Hepatocyte (in vitro differentiated cells): ENCODE results near the gene DBH. TPM values are rescaled to one million over a fixed set of nuclear protein-coding genes. Genes with fewer than 3 reads are reported as not detected.

Source experiments
- DNase-seq: peaks from one replicate; pipeline ENCODE4 v3.0.0-alpha.2; 2016; ENCODE audit warnings: low spot score
- H2AFZ ChIP-seq: fragments of 200-600 bp; sonication (generic); 2 replicates; pipeline ENCODE4 v1.6.0; 2016; ENCODE audit warnings: antibody characterized with exemption, mild to moderate bottlenecking
- H3K27ac ChIP-seq: fragments of 200-600 bp; sonication (generic); 2 replicates; pipeline ENCODE4 v1.5.1; 2016; ENCODE audit warnings: mild to moderate bottlenecking
- H3K27me3 ChIP-seq: fragments of 200-600 bp; sonication (generic); 2 replicates; pipeline ENCODE4 v1.6.1; 2016
- H3K36me3 ChIP-seq: fragments of 200-600 bp; sonication (generic); replicated peaks from 2 replicates; pipeline ENCODE4 v1.5.1; 2016; ENCODE audit warnings: low read depth; ENCODE audit not compliant: insufficient read depth
- H3K4me1 ChIP-seq: fragments of 200-600 bp; sonication (generic); 2 replicates; pipeline ENCODE4 v1.5.1; 2016; ENCODE audit warnings: mild to moderate bottlenecking, moderate library complexity; ENCODE audit not compliant: insufficient read depth
- H3K4me2 ChIP-seq: fragments of 200-600 bp; sonication (generic); 2 replicates; pipeline ENCODE4 v1.6.0; 2016
- H3K4me3 ChIP-seq: fragments of 200-600 bp; sonication (generic); 2 replicates; pipeline ENCODE4 v1.5.1; 2016; ENCODE audit warnings: mild to moderate bottlenecking
- H3K79me2 ChIP-seq: fragments of 200-600 bp; sonication (generic); 2 replicates; pipeline ENCODE4 v1.6.0; 2017; ENCODE audit warnings: mild to moderate bottlenecking
- H3K9me2 ChIP-seq: fragments of 200-600 bp; sonication (generic); replicated peaks from 2 replicates; pipeline ENCODE4 v1.6.0; 2017; ENCODE audit warnings: mild to moderate bottlenecking; ENCODE audit not compliant: insufficient read depth
- H3K9me3 ChIP-seq: fragments of 200-600 bp; sonication (generic); 2 replicates; pipeline ENCODE4 v1.5.1; 2016; ENCODE audit warnings: low read depth, mild to moderate bottlenecking
- H4K20me1 ChIP-seq: fragments of 200-600 bp; sonication (generic); 2 replicates; pipeline ENCODE4 v1.6.0; 2016; ENCODE audit warnings: mild to moderate bottlenecking; ENCODE audit not compliant: insufficient read depth, poor library complexity, severe bottlenecking
- EZH2 ChIP-seq: fragments of 200-600 bp; sonication (generic); IDR thresholded peaks from 2 replicates; pipeline ENCODE4 v1.6.1; 2016; ENCODE audit warnings: antibody characterized with exemption, mild to moderate bottlenecking, borderline replicate concordance
- EZH2phosphoT487 ChIP-seq: fragments of 200-600 bp; sonication (generic); IDR thresholded peaks from one replicate; pipeline ENCODE4 v1.6.1; 2018; ENCODE audit warnings: antibody characterized with exemption, mild to moderate bottlenecking, low read depth, moderate library complexity; ENCODE audit not compliant: unreplicated experiment, severe bottlenecking
- WGBS: methylation state at CpG from one replicate; pipeline ENCODE4 v1.1.6; 2016; ENCODE audit warnings: low lambda C conversion rate; ENCODE audit errors: missing lambda C conversion rate; 5-methylcytosine and 5-hydroxymethylcytosine counted together
- polyA plus RNA-seq: library from polyadenylated mRNA; unstranded; fragments of >200 nt; fragmentation: Nextera tagmentation; extraction: Ambion mirVana; gene quantifications from 2 replicates; pipeline ENCODE4 v1.2.1, GENCODE V29; 2016
- total RNA-seq: library from RNA; depleted of rRNA; stranded (reverse); fragments of >200 nt; gene quantifications from 2 replicates; pipeline ENCODE4 v1.2.3, GENCODE V29; 2014
- TF ChIP-seq, protein P1 (sequence below): fragments of 200-600 bp; sonication (generic); IDR thresholded peaks from 2 replicates; pipeline ENCODE4 v1.5.1; 2016; ENCODE audit warnings: antibody characterized with exemption, mild to moderate bottlenecking; ENCODE audit not compliant: poor library complexity

DBH gene
- total and polyA plus RNA-seq, 2 experiments from 2014 or later = 0.44 TPM; not detected in 1

DNA sequence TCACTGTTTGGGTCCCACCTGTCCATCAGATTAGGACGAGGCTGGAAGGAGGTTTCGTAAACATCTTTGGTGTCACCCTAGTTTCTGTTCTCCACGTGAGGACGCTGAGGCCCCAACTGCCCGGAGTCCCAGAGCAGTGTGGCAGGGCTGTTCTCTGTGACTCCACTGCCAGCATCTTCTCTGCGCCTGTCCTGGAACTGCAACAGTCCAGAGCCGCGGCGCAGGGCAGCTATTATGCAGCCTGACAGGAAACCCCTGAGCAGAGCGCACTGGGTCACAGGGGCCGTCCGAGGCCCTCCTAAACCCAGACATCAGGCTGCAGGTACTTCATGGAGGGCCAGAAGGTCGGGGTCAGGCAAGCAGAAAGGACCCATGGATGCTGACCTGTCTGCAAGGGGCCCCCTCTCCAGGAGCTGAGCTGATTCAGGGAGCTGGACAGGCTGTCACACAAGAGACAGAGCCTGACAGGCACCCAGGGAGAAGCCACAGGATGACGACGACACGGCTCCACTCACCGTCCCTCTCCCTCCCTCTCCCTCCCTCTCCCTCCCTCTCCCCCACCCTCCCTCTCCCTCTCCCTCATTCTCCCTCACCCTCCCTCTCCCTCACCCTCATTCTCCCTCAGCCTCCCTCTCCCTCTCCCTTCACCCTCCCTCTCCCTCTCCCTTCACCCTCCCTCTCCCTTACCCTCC is 31.7 kb downstream of the DBH start:
- no peak for DNase-seq
- Histone ChIP-seq H3K27ac (no peak overlapping the region), H4K20me1 (no peaks in the 10 kb centered on the region), H3K4me1 (no peaks in the 10 kb centered on the region), H3K9me2 (no peaks in the 10 kb centered on the region), H3K9me3 (no peaks in the 10 kb centered on the region), H3K79me2 (no peaks in the 10 kb centered on the region), H3K36me3 (no peaks in the 10 kb centered on the region), H2AFZ (no peak overlapping the region), H3K4me2 (no peak overlapping the region), H3K4me3 (no peak overlapping the region), H3K27me3 (no peaks in the 10 kb centered on the region)
- WGBS = 85% methylated on average over 13 of the region's 17 CpGs
- TF ChIP-seq, protein P1, sequence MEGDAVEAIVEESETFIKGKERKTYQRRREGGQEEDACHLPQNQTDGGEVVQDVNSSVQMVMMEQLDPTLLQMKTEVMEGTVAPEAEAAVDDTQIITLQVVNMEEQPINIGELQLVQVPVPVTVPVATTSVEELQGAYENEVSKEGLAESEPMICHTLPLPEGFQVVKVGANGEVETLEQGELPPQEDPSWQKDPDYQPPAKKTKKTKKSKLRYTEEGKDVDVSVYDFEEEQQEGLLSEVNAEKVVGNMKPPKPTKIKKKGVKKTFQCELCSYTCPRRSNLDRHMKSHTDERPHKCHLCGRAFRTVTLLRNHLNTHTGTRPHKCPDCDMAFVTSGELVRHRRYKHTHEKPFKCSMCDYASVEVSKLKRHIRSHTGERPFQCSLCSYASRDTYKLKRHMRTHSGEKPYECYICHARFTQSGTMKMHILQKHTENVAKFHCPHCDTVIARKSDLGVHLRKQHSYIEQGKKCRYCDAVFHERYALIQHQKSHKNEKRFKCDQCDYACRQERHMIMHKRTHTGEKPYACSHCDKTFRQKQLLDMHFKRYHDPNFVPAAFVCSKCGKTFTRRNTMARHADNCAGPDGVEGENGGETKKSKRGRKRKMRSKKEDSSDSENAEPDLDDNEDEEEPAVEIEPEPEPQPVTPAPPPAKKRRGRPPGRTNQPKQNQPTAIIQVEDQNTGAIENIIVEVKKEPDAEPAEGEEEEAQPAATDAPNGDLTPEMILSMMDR = no peak
- TF ChIP-seq EZH2phosphoT487 (no peak), EZH2 (no peak)

GRCh38 chr9:133669182-133669801 is 33.1 kb downstream of the DBH start:
- Histone ChIP-seq H4K20me1 (no peaks in the 10 kb centered on the region), H3K36me3 (no peaks in the 10 kb centered on the region), H3K4me1 (peaks cover 7% of the 10 kb centered on the region), H3K9me3 (no peaks in the 10 kb centered on the region), H3K4me2 (no peak overlapping the region), H3K4me3 (no peak overlapping the region), H3K27me3 (no peaks in the 10 kb centered on the region), H3K9me2 (no peaks in the 10 kb centered on the region), H2AFZ (no peak overlapping the region), H3K79me2 (no peaks in the 10 kb centered on the region), H3K27ac (no peak overlapping the region)
- no peak for TF ChIP-seq EZH2
- TF ChIP-seq, protein P1 = no peak
- no peak for TF ChIP-seq EZH2phosphoT487
- WGBS = 77% methylated on average over 15 of the region's 16 CpGs
- no peak for DNase-seq

GRCh38 chr9:133670466-133670865 is 34.3 kb downstream of the DBH start:
- no peaks in the 10 kb centered on the region for H3K9me2 ChIP-seq
- no peaks in the 10 kb centered on the region for H3K79me2 ChIP-seq
- TF ChIP-seq, protein P1 = no peak
- no peak overlapping the region for H3K4me3 ChIP-seq
- H3K4me1 ChIP-seq = peaks cover 7% of the 10 kb centered on the region
- no peak overlapping the region for H3K27ac ChIP-seq
- H3K4me2 ChIP-seq = no peak overlapping the region
- no peak overlapping the region for H2AFZ ChIP-seq
- no peak for DNase-seq
- H4K20me1 ChIP-seq = no peaks in the 10 kb centered on the region
- no peaks in the 10 kb centered on the region for H3K27me3 ChIP-seq
- H3K9me3 ChIP-seq = no peaks in the 10 kb centered on the region
- no peaks in the 10 kb centered on the region for H3K36me3 ChIP-seq
- 91% methylated on average over 17 of the region's 17 CpGs for WGBS
